ENCODE measurements around the gene FOS.
A peak's percentile ranks its signal among the peaks of the same experiment; 100 is the strongest.
"Not testable (repeated sequence)": the region's sequence is repeated elsewhere in the genome, so short reads cannot be mapped to it uniquely, and the experiment has no call there.

The FOS gene

GRCh38 chr14:75277008-75277814, 1.4 kb upstream of the FOS start:
- peak; percentile 79 for DNase-seq (ENCODE audit: low spot score)

GRCh38 chr14:75277815-75278421, 710 bp upstream of the FOS start:
- DNase-seq (ENCODE audit: low spot score) = peak; percentile 48

- peak; percentile 36 for DNase-seq (ENCODE audit: low spot score)
These were observed 630 bp downstream of the FOS start for GRCh38 chr14:75279153-75279762.

- no peak for DNase-seq (ENCODE audit: low spot score)
These were observed 1.2 kb downstream of the FOS start for GRCh38 chr14:75279763-75280290.

GRCh38 chr14:75280291-75280830, 1.7 kb downstream of the FOS start:
- no peak for DNase-seq (ENCODE audit: low spot score)

- no peak for DNase-seq (ENCODE audit: low spot score)
These were observed 2.4 kb downstream of the FOS start for GRCh38 chr14:75280831-75281653.

GRCh38 chr14:75281654-75282019, 3.0 kb downstream of the FOS start:
- no peak for DNase-seq (ENCODE audit: low spot score)

- DNase-seq (ENCODE audit: low spot score) = no peak
These were observed 3.5 kb downstream of the FOS start for GRCh38 chr14:75282170-75282554.

GRCh38 chr14:75282555-75283161, 4.0 kb downstream of the FOS start:
- DNase-seq (ENCODE audit: low spot score) = not testable (repeated sequence)

GRCh38 chr14:75283162-75283832, 4.7 kb downstream of the FOS start:
- DNase-seq (ENCODE audit: low spot score) = no peak

- DNase-seq (ENCODE audit: low spot score) = no peak
These were observed 5.4 kb downstream of the FOS start for GRCh38 chr14:75283833-75284563.

GRCh38 chr14:75285331-75285730, 6.7 kb downstream of the FOS start:
- no peak for DNase-seq (ENCODE audit: low spot score)

GRCh38 chr14:75286313-75286712, 7.7 kb downstream of the FOS start:
- DNase-seq (ENCODE audit: low spot score) = no peak

- DNase-seq (ENCODE audit: low spot score) = no peak
These were observed 11.3 kb downstream of the FOS start for GRCh38 chr14:75289840-75290388.

- DNase-seq (ENCODE audit: low spot score) = no peak
These were observed 12.2 kb downstream of the FOS start for GRCh38 chr14:75290851-75291250.

GRCh38 chr14:75291331-75291730, 12.7 kb downstream of the FOS start:
- DNase-seq (ENCODE audit: low spot score) = no peak

GRCh38 chr14:75292101-75292563, 13.5 kb downstream of the FOS start:
- DNase-seq (ENCODE audit: low spot score) = no peak

GRCh38 chr14:75292886-75293285, 14.3 kb downstream of the FOS start:
- DNase-seq (ENCODE audit: low spot score) = no peak

- DNase-seq (ENCODE audit: low spot score) = peak; percentile 94
These were observed 15.5 kb downstream of the FOS start for GRCh38 chr14:75293920-75294648.

All from kidney capillary endothelial cell (primary cell).